Measurements from ENCODE around the gene MRFAP1.

Gene MRFAP1

DNA sequence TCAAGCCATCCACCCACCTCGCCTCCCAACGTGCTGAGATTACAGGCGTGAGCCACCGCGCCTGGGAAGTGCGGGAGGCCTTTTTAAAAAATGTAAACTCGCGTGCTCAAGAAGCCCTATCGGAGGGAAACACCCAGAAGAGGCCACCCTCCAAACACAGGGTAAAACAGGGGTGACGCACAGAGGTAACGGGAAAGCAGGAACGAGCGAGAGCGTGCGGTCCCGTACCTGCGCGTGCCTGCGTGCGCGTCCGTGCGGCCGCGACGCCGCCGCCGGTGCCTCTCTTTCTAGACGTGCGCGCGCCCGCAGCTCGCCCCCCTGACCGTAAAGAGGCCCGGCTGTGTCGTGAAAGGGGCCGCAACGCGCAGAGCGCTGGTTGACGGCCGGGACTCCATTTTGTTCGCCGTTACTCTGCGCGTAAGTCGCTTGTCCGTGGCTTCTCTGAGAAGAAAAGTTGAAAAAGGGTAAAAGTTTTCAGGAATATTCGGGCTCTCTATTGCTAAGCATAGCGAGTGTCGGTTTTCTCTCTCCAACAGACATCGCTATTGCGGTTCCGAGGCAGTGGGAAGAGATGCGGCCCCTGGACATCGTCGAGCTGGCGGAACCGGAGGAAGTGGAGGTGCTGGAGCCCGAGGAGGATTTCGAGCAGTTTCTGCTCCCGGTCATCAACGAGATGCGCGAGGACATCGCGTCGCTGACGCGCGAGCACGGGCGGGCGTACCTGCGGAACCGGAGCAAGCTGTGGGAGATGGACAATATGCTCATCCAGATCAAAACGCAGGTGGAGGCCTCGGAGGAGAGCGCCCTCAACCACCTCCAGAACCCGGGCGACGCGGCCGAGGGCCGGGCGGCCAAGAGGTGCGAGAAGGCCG is at the start of gene MRFAP1:
Gene MRFAP1 (plus strand): TSS at position 394 of the 872 bp plus-strand sequence. CDS start 178 bp downstream, at position 572.
- DNase-seq (ENCODE audit: low read depth): peak; percentile 98
- Histone ChIP-seq H3K9ac (ENCODE audit: low read length) (peak within 1 kb of the TSS; percentile 94), H3K4me1 (ENCODE audit: control insufficient read depth, insufficient read depth, low read length) (peaks cover 24% of the 10 kb centered on the region), H3K27me3 (replicated peaks; ENCODE audit: control insufficient read depth, insufficient read depth, low read length) (no peaks in the 10 kb centered on the region), H3K9me3 (ENCODE audit: control insufficient read depth, low read length) (no peaks in the 10 kb centered on the region), H3K36me3 (ENCODE audit: control insufficient read depth, insufficient read depth, low read length, severe bottlenecking) (peaks cover 14% of the 10 kb centered on the region), H3K4me3 (ENCODE audit: low read length) (peak within 1 kb of the TSS; percentile 92)

DNA sequence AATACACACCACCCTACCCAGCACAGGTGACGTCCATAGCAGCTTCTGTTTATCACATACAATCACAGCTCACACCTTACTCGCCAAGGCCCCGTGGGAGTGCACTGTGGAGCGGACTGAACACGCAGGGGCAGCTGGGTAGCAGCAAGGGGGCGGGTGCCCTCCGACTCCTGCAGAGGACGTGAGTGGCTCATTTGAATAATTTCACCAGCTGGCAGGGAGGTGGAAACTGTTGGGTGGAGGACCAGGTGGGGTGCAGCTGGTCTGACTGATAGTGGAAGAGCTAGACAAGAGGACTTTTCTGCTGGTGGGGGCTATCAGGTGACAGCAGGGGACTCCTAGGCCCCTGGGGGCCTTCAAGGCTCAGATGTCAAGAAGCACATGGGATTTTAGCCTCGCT is 49.2 kb upstream of the MRFAP1 start:
- no peak for DNase-seq (ENCODE audit: low read depth)
- Histone ChIP-seq H3K4me3 (ENCODE audit: low read length) (no peak overlapping the region), H3K36me3 (ENCODE audit: control insufficient read depth, insufficient read depth, low read length, severe bottlenecking) (peaks cover 17% of the 10 kb centered on the region), H3K27me3 (replicated peaks; ENCODE audit: control insufficient read depth, insufficient read depth, low read length) (no peaks in the 10 kb centered on the region), H3K4me1 (ENCODE audit: control insufficient read depth, insufficient read depth, low read length) (no peaks in the 10 kb centered on the region), H3K9me3 (ENCODE audit: control insufficient read depth, low read length) (no peaks in the 10 kb centered on the region), H3K9ac (ENCODE audit: low read length) (no peak overlapping the region)

DNA sequence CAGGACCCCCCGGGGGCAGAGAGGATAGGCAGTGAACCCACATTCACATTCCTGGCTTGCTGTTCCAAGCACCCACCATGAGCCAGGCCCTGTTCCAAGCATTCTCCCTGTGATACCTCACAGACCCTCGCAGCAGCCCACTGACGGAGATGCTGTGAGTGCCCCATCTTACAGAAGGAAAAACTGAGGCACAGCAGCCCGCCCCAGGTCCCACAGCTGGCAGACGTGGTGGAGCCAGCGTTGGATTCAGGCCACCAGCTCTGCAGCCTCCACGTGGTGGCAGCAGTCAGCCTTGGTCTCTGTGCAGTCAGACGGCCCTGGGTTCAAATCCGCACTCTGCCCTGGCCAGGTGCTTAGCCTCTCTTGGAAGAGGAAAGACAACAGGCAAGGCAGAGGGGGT is 48.7 kb upstream of the MRFAP1 start:
- H3K27me3 ChIP-seq (replicated peaks; ENCODE audit: control insufficient read depth, insufficient read depth, low read length): no peaks in the 10 kb centered on the region
- H3K4me1 ChIP-seq (ENCODE audit: control insufficient read depth, insufficient read depth, low read length): no peaks in the 10 kb centered on the region
- no peaks in the 10 kb centered on the region for H3K9me3 ChIP-seq (ENCODE audit: control insufficient read depth, low read length)
- H3K4me3 ChIP-seq (ENCODE audit: low read length): no peak overlapping the region
- no peak overlapping the region for H3K9ac ChIP-seq (ENCODE audit: low read length)
- H3K36me3 ChIP-seq (ENCODE audit: control insufficient read depth, insufficient read depth, low read length, severe bottlenecking): peaks cover 18% of the 10 kb centered on the region
- DNase-seq (ENCODE audit: low read depth): no peak

DNA sequence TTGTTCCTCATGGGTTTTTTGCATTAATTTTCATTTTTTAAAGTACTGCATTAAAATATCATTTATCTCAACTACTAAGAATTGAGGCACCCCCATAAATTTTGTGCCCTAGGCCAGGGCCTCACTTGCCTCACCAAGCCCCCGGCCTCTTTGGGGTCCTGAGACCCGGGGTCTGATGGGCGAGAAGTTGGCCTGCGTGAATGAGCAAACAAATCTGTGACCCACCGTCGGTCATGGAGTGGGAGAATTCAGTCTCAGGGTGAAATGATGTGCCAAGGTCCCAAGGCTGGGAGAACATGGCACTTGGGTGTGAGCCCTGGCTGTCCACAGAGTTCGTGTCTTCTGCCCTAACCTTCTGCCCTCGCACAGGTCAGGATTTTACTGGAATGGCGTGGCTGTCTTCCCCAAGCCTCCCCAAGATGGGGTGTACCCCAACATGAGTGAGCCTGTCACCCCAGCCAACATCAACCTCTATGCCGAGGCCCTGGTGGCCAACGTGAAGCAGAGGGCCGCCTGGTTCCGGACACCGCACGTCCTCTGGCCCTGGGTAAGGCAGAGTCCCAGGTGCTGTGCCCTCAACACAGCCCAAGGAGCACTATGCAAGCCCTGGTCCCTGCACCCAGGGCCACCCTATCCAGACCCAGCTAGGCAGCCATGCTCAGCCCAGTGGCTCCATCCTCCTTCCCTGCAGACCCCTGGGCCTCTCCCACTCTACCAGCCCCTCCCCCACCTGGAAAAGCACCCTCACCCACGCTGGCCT is 47.5 kb upstream of the MRFAP1 start:
- H3K27me3 ChIP-seq (replicated peaks; ENCODE audit: control insufficient read depth, insufficient read depth, low read length): no peaks in the 10 kb centered on the region
- no peaks in the 10 kb centered on the region for H3K9me3 ChIP-seq (ENCODE audit: control insufficient read depth, low read length)
- no peak overlapping the region for H3K9ac ChIP-seq (ENCODE audit: low read length)
- no peaks in the 10 kb centered on the region for H3K4me1 ChIP-seq (ENCODE audit: control insufficient read depth, insufficient read depth, low read length)
- peaks cover 23% of the 10 kb centered on the region for H3K36me3 ChIP-seq (ENCODE audit: control insufficient read depth, insufficient read depth, low read length, severe bottlenecking)
- DNase-seq (ENCODE audit: low read depth): no peak
- H3K4me3 ChIP-seq (ENCODE audit: low read length): no peak overlapping the region

DNA sequence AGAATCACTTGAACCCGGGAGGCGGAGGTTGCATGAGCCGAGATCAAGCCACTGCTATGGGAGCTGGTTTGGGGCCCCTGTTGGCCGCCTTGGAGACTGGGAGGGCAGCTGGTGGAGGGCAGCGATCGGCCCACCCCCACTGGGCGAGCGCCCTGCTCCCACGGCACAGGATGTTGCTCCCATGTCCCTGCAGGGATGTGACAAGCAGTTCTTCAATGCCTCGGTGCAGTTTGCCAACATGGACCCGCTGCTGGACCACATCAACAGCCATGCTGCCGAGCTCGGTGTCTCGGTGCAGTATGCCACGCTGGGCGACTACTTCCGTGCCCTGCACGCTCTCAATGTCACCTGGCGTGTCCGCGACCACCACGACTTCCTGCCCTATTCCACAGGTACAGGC is 46.1 kb upstream of the MRFAP1 start:
- DNase-seq (ENCODE audit: low read depth): no peak
- no peaks in the 10 kb centered on the region for H3K4me1 ChIP-seq (ENCODE audit: control insufficient read depth, insufficient read depth, low read length)
- peaks cover 21% of the 10 kb centered on the region for H3K36me3 ChIP-seq (ENCODE audit: control insufficient read depth, insufficient read depth, low read length, severe bottlenecking)
- H3K4me3 ChIP-seq (ENCODE audit: low read length): no peak overlapping the region
- H3K9me3 ChIP-seq (ENCODE audit: control insufficient read depth, low read length): no peaks in the 10 kb centered on the region
- H3K27me3 ChIP-seq (replicated peaks; ENCODE audit: control insufficient read depth, insufficient read depth, low read length): no peaks in the 10 kb centered on the region
- H3K9ac ChIP-seq (ENCODE audit: low read length): no peak overlapping the region

DNA sequence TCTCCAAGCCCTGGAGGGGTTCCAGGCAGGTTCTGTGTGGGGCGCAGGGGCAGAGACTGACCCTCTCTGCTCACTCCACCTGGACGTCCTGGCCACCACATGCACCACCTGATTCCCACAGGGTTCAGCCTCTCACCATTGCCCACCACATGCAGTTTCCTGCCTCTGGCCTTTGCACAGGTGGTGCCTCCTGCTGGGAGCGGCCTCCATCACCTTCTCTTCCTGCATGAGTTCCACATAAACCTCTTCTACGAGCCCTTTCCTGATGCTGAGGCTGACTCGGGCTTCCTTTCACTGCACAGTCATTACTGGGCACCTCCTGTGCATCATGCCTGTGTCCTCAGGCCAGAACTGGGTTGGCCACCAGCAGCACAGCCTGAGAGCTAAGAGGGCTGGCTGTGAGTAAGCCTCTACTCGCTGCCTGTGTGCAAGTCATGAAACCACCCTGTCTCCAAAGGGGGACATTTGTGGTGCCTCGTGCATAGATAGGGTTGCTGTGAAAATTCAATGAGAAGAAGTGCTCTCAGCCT is 45.6 kb upstream of the MRFAP1 start:
- DNase-seq (ENCODE audit: low read depth): no peak
- H3K27me3 ChIP-seq (replicated peaks; ENCODE audit: control insufficient read depth, insufficient read depth, low read length): no peaks in the 10 kb centered on the region
- no peaks in the 10 kb centered on the region for H3K9me3 ChIP-seq (ENCODE audit: control insufficient read depth, low read length)
- H3K9ac ChIP-seq (ENCODE audit: low read length): no peak overlapping the region
- no peaks in the 10 kb centered on the region for H3K4me1 ChIP-seq (ENCODE audit: control insufficient read depth, insufficient read depth, low read length)
- H3K36me3 ChIP-seq (ENCODE audit: control insufficient read depth, insufficient read depth, low read length, severe bottlenecking): peaks cover 21% of the 10 kb centered on the region
- H3K4me3 ChIP-seq (ENCODE audit: low read length): no peak overlapping the region

DNA sequence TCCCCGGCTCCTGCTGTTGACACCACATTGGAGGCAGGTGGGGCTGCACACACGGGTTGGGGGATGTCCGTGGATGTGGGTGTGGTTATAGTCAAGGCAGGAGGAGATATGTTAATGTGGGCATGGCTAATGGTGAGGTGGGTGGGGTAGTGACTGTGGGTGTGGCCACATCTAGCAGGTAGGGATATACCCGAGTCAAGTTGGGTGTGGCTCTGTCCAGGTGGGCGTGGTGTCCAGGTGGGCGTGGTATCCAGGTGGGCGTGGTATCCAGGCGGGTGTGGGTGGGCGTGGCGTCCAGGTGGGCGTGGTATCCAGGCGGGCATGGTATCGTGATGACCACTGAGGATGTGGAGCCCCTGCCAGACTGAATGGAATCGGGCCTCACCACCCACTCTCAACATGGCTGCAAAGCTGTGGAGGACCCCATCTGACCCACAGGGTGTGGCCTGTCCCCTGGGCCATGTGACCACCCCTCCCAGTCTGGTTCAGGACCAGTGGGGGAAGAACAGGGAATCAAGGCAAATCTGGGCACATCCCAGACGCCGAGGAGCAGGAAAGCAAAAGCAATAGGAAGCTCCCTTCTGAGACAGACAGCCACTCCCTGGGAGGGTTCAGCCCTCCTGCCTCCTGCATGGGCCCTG is 44.5 kb upstream of the MRFAP1 start:
- H3K4me3 ChIP-seq (ENCODE audit: low read length): no peak overlapping the region
- peaks cover 25% of the 10 kb centered on the region for H3K36me3 ChIP-seq (ENCODE audit: control insufficient read depth, insufficient read depth, low read length, severe bottlenecking)
- H3K4me1 ChIP-seq (ENCODE audit: control insufficient read depth, insufficient read depth, low read length): no peaks in the 10 kb centered on the region
- H3K9ac ChIP-seq (ENCODE audit: low read length): no peak overlapping the region
- DNase-seq (ENCODE audit: low read depth): no peak
- H3K27me3 ChIP-seq (replicated peaks; ENCODE audit: control insufficient read depth, insufficient read depth, low read length): no peaks in the 10 kb centered on the region
- H3K9me3 ChIP-seq (ENCODE audit: control insufficient read depth, low read length): no peaks in the 10 kb centered on the region

DNA sequence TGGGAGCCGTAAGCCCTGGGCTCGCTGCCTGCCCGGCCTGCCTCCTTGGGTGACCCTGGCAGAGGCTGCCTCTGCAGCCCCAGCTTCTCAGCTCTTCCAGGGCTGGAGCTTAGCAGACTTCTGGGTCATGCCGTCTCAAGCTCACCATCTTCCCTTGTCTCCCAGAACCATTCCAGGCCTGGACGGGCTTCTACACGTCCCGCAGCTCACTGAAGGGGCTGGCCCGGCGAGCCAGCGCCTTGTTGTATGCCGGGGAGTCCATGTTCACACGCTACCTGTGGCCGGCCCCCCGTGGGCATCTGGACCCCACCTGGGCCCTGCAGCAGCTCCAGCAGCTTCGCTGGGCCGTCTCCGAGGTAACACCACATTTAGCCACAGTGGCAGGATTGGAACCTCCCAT is 43.5 kb upstream of the MRFAP1 start:
- no peaks in the 10 kb centered on the region for H3K27me3 ChIP-seq (replicated peaks; ENCODE audit: control insufficient read depth, insufficient read depth, low read length)
- no peak for DNase-seq (ENCODE audit: low read depth)
- no peak overlapping the region for H3K4me3 ChIP-seq (ENCODE audit: low read length)
- H3K4me1 ChIP-seq (ENCODE audit: control insufficient read depth, insufficient read depth, low read length): no peaks in the 10 kb centered on the region
- H3K9ac ChIP-seq (ENCODE audit: low read length): no peak overlapping the region
- H3K36me3 ChIP-seq (ENCODE audit: control insufficient read depth, insufficient read depth, low read length, severe bottlenecking): peaks cover 29% of the 10 kb centered on the region
- H3K9me3 ChIP-seq (ENCODE audit: control insufficient read depth, low read length): no peaks in the 10 kb centered on the region

DNA sequence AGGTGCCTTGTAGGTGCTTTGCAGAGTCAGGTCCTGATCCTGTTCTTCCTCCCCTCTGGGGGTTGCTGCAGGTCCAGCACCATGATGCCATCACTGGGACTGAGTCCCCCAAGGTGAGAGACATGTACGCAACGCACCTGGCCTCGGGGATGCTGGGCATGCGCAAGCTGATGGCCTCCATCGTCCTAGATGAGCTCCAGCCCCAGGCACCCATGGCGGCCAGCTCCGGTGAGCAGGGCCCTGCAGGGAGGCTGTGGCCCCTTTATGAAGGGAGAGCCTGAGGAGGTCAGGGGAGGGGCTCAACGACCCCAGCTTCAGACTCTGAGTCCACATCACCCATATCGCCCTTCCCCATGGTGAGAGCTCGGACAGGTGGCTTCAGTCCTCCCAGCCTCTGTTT is 42.4 kb upstream of the MRFAP1 start:
- Histone ChIP-seq H3K27me3 (replicated peaks; ENCODE audit: control insufficient read depth, insufficient read depth, low read length) (no peaks in the 10 kb centered on the region), H3K9ac (ENCODE audit: low read length) (no peak overlapping the region), H3K36me3 (ENCODE audit: control insufficient read depth, insufficient read depth, low read length, severe bottlenecking) (peaks cover 35% of the 10 kb centered on the region), H3K4me3 (ENCODE audit: low read length) (no peak overlapping the region), H3K4me1 (ENCODE audit: control insufficient read depth, insufficient read depth, low read length) (no peaks in the 10 kb centered on the region), H3K9me3 (ENCODE audit: control insufficient read depth, low read length) (no peaks in the 10 kb centered on the region)
- no peak for DNase-seq (ENCODE audit: low read depth)

DNA sequence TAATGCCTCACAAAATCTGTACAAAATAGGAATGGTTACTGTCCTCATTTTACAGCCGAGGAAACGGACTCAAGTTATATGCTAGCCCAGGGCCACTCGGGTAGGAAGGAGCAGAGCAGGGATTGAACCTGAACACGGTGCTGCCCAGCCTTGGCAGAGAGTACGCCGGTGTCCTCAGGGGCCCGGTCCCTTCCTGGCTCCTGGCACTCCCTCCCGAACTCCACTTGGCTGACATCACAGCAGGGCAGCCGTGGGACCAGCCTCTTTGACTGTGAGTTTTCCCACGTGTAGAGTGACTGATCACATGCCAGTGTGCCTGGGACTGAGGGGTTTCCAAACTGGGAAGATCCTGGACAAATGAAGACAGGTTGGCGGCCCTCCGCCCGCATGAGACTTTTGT is 41.8 kb upstream of the MRFAP1 start:
- no peak for DNase-seq (ENCODE audit: low read depth)
- Histone ChIP-seq H3K9ac (ENCODE audit: low read length) (no peak overlapping the region), H3K36me3 (ENCODE audit: control insufficient read depth, insufficient read depth, low read length, severe bottlenecking) (peaks cover 33% of the 10 kb centered on the region), H3K9me3 (ENCODE audit: control insufficient read depth, low read length) (no peaks in the 10 kb centered on the region), H3K4me3 (ENCODE audit: low read length) (no peak overlapping the region), H3K27me3 (replicated peaks; ENCODE audit: control insufficient read depth, insufficient read depth, low read length) (no peaks in the 10 kb centered on the region), H3K4me1 (ENCODE audit: control insufficient read depth, insufficient read depth, low read length) (no peaks in the 10 kb centered on the region)

DNA sequence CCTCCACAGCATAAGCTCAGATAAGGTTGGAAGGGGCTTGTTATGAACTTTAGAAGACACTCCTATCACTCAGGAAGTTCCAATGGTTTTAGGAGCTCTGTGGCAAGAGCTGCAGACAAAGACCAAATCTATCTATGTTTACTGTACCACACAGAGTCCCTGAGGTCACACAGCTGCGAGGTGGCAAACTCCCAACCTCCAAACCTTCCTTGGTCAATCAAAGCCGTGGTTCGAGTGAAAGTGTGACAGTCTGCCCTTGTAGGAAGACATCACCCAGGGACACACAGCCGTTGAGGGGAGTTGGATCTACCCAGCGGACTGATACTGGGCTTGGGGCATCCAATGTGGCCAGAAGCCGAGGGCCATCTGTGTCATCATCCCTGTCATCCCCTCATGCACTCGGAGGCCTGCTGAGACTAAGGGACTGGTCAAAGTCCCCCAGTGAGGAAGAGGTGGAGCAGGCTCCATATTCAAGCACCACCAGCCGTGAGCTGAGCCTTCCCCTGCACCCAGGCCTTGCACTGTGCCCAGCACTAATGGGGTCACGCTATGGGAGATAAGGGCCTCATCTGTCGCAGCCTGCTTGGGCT is 38.7 kb upstream of the MRFAP1 start:
- H3K27me3 ChIP-seq (replicated peaks; ENCODE audit: control insufficient read depth, insufficient read depth, low read length): no peaks in the 10 kb centered on the region
- H3K4me1 ChIP-seq (ENCODE audit: control insufficient read depth, insufficient read depth, low read length): no peaks in the 10 kb centered on the region
- no peak for DNase-seq (ENCODE audit: low read depth)
- no peak overlapping the region for H3K9ac ChIP-seq (ENCODE audit: low read length)
- peaks cover 10% of the 10 kb centered on the region for H3K9me3 ChIP-seq (ENCODE audit: control insufficient read depth, low read length)
- H3K4me3 ChIP-seq (ENCODE audit: low read length): no peak overlapping the region
- H3K36me3 ChIP-seq (ENCODE audit: control insufficient read depth, insufficient read depth, low read length, severe bottlenecking): peaks cover 38% of the 10 kb centered on the region

Data from adipocyte (in vitro differentiated cells).